ENCODE measurements around the gene PWWP2A.

PWWP2A gene

DNA sequence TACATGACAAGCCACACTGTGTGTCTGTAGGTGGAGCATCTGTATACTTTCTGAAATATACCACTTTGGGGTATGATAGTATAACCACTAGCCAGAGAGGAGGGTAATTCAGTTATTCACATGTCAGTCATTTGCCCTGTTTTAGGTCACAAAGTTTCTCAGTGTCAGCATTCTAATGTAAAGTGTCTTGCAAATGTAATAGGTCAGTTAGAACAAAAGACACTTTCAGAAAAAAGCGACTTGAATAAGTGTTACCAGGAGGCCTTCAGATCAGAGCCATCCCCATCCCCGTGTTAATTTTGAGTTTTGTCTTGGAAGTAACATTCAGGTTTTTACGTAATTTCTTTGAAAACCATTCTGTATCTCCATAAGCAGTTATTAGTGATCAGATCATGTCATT lies 76.6 kb downstream of the PWWP2A start:
- H3K9me3 Mint-ChIP-seq, result no peaks in the 10 kb centered on the region
- peaks cover 39% of the 10 kb centered on the region for H3K36me3 Mint-ChIP-seq (ENCODE audit: low read depth)
- ATAC-seq, result no peak
- no peaks in the 10 kb centered on the region for H3K27me3 Mint-ChIP-seq
- no peak overlapping the region for H3K27ac Mint-ChIP-seq
- no peak for DNase-seq
- no peak overlapping the region for H3K4me3 Mint-ChIP-seq
- peaks cover 5% of the 10 kb centered on the region for H3K4me1 Mint-ChIP-seq

All from activated naive CD8-positive, alpha-beta T cell treated with anti-CD3 and anti-CD28 coated beads, Interleukin-2, amount 50 U/mL, for 24 hours (primary cell).